ENCODE data around the gene NOC2L. TPM values are rescaled to one million over a fixed set of nuclear protein-coding genes. Genes with fewer than 3 reads are reported as not detected.

NOC2L gene
- total and polyA plus RNA-seq, 12 donors, result 38.3 to 64.8 (median 43.5) TPM

GRCh38 chr1:1004780-1005697 lies 46.0 kb upstream of the NOC2L start:
- Histone ChIP-seq H3K9me3 (no peaks in the 10 kb centered on the region), H3K27me3 (peaks cover 0 to 59% (median 0%) of the 10 kb centered on the region in 7 donors), H3K4me3 (no peak overlapping the region), H3K27ac (peak overlapping the region in 7 of 10 donors; percentile 34 to 72 (median 56)), H3K36me3 (peaks cover 0 to 9% (median 0%) of the 10 kb centered on the region in 9 donors), H3K4me1 (peaks cover 14 to 51% (median 28%) of the 10 kb centered on the region in 9 donors)
- WGBS, 2 donors, result 17 to 20% methylated on average over 21 of the region's 21 CpGs
- no peak for TF ChIP-seq CTCF (IDR thresholded peaks at IDR 0.05)
- ATAC-seq, result peak in 6 of 8 donors; percentile 7 to 50 (median 26)
- intact Hi-C loops (cut with DNase I), result no loop called here
- DNase-seq, result no peak

GRCh38 chr1:1004420-1004779 lies 45.3 kb upstream of the NOC2L start:
- no peak for TF ChIP-seq CTCF (IDR thresholded peaks at IDR 0.05)
- ATAC-seq (no peak), DNase-seq (no peak)
- Histone ChIP-seq H3K36me3 (peaks cover 0 to 9% (median 0%) of the 10 kb centered on the region in 9 donors), H3K4me3 (no peak overlapping the region), H3K27me3 (peaks cover 0 to 65% (median 0%) of the 10 kb centered on the region in 7 donors), H3K4me1 (peaks cover 14 to 51% (median 31%) of the 10 kb centered on the region in 9 donors), H3K9me3 (no peaks in the 10 kb centered on the region), H3K27ac (peak overlapping the region in 2 of 10 donors; percentile 60 to 72)
- WGBS, 2 donors, result 55% methylated on average over 7 of the region's 7 CpGs
- intact Hi-C loops (cut with DNase I), result no loop called here

- no peak for DNase-seq
- no peak overlapping the region for H3K27ac ChIP-seq
- no peak for TF ChIP-seq CTCF (IDR thresholded peaks at IDR 0.05)
- 87 to 88% methylated on average over 21 to 22 of the region's 22 CpGs for WGBS, 2 donors
- no peak for ATAC-seq
- H3K9me3 ChIP-seq, result no peaks in the 10 kb centered on the region
- H3K27me3 ChIP-seq, result peaks cover 0 to 71% (median 0%) of the 10 kb centered on the region in 7 donors
- H3K36me3 ChIP-seq, result peaks cover 0 to 9% (median 0%) of the 10 kb centered on the region in 9 donors
- peaks cover 14 to 51% (median 31%) of the 10 kb centered on the region in 9 donors for H3K4me1 ChIP-seq
- no peak overlapping the region for H3K4me3 ChIP-seq
- intact Hi-C loops (cut with DNase I), result no loop called here
Observed at GRCh38 chr1:1003618-1004419, 44.8 kb upstream of the NOC2L start.
